ENCODE results near the gene CELF6.
A peak's percentile ranks its signal among the peaks of the same experiment; 100 is the strongest.

CELF6 gene

DNA sequence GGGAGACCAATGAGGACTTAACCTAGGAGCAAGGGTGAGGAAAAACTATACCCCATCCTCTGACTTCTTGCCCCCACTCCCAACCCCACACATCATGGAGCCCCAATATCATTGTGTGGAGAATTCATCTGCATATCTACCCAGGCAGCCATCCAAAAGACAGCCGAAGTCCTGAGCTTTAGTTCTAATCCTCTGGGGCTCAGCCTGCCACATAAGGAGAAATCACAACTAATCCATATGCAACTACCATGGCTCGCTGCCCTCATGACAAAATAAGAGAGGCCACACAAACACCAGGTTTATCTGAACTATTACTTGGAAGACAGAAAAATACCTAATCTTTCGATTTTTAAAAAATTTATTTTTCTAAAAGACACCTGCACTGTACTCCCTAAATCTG is 38.2 kb upstream of the CELF6 start:
- no peaks in the 10 kb centered on the region for H3K27me3 Mint-ChIP-seq (ENCODE audit: low read depth, poor library complexity)
- H3K4me1 Mint-ChIP-seq, result peaks cover 5% of the 10 kb centered on the region
- TF ChIP-seq, protein P1, sequence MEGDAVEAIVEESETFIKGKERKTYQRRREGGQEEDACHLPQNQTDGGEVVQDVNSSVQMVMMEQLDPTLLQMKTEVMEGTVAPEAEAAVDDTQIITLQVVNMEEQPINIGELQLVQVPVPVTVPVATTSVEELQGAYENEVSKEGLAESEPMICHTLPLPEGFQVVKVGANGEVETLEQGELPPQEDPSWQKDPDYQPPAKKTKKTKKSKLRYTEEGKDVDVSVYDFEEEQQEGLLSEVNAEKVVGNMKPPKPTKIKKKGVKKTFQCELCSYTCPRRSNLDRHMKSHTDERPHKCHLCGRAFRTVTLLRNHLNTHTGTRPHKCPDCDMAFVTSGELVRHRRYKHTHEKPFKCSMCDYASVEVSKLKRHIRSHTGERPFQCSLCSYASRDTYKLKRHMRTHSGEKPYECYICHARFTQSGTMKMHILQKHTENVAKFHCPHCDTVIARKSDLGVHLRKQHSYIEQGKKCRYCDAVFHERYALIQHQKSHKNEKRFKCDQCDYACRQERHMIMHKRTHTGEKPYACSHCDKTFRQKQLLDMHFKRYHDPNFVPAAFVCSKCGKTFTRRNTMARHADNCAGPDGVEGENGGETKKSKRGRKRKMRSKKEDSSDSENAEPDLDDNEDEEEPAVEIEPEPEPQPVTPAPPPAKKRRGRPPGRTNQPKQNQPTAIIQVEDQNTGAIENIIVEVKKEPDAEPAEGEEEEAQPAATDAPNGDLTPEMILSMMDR (IDR thresholded peaks at IDR 0.05), result no peak
- no peak overlapping the region for H3K27ac Mint-ChIP-seq
- H3K4me3 Mint-ChIP-seq, result no peak overlapping the region
- peaks cover 6% of the 10 kb centered on the region for H3K36me3 Mint-ChIP-seq (ENCODE audit: low read depth)
- DNase-seq, result no peak
- H3K9me3 Mint-ChIP-seq, result no peaks in the 10 kb centered on the region

DNA sequence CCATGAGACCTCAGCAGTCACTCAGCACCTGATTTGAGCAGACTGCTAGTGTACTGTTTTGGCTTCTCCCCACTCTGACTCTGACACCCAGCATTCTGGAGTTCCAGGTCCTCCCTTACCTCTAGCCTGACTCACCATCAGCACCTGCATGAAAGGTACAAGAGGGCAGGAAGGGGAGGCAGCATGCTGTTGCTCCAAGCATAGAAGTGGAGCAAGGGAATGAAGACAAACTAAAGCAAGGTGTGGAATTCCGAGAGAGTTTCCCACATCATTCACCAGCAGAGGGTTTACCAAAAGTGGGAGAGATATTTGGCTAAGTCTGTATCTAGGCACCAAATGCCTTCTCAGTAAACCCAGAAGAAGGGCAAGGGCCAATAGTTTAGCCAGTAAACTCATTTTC is 34.5 kb upstream of the CELF6 start:
- Mint-ChIP-seq H3K27ac (no peak overlapping the region), H3K27me3 (ENCODE audit: low read depth, poor library complexity) (no peaks in the 10 kb centered on the region), H3K4me3 (no peak overlapping the region), H3K36me3 (ENCODE audit: low read depth) (peaks cover 18% of the 10 kb centered on the region), H3K4me1 (peaks cover 5% of the 10 kb centered on the region), H3K9me3 (no peaks in the 10 kb centered on the region)
- no peak for DNase-seq
- TF ChIP-seq, protein P1 (IDR thresholded peaks at IDR 0.05), result no peak

DNA sequence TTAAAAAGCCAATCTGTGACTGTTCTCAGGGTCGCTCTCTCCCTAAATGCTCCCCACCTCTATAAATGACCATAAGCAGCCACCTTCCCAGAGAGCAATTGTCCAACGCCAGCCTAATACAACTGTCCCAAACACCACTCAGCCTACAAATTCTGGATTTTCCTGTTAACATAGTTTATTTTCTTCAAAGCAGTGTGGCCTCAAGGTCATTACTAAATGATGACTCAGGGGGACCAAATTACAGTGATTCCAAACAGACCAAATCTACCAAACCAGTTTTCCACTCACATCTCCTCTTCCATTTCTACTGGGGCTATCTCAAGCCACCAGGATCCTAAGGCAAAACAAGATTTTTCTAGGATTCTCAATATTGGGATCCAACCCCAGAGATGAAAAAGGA is 33.3 kb upstream of the CELF6 start:
- TF ChIP-seq, protein P1 (IDR thresholded peaks at IDR 0.05), result no peak
- no peak overlapping the region for H3K27ac Mint-ChIP-seq

DNA sequence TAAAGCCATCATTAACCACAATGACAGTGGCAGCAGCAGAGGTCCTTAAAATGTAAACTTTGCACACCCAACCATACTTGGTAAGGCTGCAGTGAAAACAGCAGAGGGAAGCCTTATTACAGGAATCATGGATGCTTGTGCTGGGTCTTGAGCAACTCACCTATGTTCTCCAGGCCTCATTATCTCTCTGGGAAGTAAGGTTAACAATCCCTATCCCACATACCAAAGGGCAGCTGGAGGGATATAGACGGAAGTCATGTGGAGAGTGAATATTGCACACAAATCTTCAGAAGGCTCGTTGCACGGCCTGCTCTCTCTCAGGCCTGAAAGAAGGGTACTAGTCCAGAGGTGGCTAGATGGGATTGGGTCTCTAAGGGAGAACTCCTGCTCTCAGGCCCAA is 25.8 kb upstream of the CELF6 start:
- DNase-seq, result no peak
- H3K27ac Mint-ChIP-seq, result peak overlapping the region; percentile 45
- H3K4me3 Mint-ChIP-seq, result no peak overlapping the region
- no peaks in the 10 kb centered on the region for H3K9me3 Mint-ChIP-seq
- peaks cover 9% of the 10 kb centered on the region for H3K4me1 Mint-ChIP-seq
- TF ChIP-seq, protein P1 (IDR thresholded peaks at IDR 0.05), result no peak
- H3K27me3 Mint-ChIP-seq (ENCODE audit: low read depth, poor library complexity), result no peaks in the 10 kb centered on the region
- H3K36me3 Mint-ChIP-seq (ENCODE audit: low read depth), result peaks cover 28% of the 10 kb centered on the region

More for the DNA sequence above, 33.3 kb upstream of the CELF6 start:
- Mint-ChIP-seq H3K9me3 (no peaks in the 10 kb centered on the region), H3K4me1 (no peaks in the 10 kb centered on the region), H3K4me3 (no peak overlapping the region), H3K36me3 (ENCODE audit: low read depth) (peaks cover 30% of the 10 kb centered on the region), H3K27me3 (ENCODE audit: low read depth, poor library complexity) (no peaks in the 10 kb centered on the region)
- DNase-seq, result no peak

DNA sequence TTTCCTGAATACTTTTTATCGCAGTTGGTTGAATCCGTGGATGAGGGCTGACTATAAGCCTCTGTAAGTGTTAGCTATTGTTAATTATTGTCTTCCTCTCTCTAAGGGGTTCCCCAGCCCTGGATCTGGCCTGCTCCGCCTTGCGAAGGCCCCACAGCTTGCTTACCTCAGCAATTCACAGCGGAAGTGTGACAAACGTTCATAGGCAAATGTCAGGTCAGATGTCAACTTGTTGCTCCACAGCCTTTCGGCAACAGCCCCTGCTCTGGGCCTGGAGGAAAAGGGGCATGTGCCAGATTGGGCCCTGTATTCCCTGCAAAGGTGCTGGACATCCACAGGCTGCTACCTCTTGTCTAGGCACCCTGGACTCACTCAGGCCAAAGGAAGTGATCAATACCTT is 25.3 kb upstream of the CELF6 start:
- peaks cover 9% of the 10 kb centered on the region for H3K4me1 Mint-ChIP-seq
- no peaks in the 10 kb centered on the region for H3K27me3 Mint-ChIP-seq (ENCODE audit: low read depth, poor library complexity)
- H3K36me3 Mint-ChIP-seq (ENCODE audit: low read depth), result peaks cover 28% of the 10 kb centered on the region
- H3K27ac Mint-ChIP-seq, result no peak overlapping the region
- TF ChIP-seq, protein P1 (IDR thresholded peaks at IDR 0.05), result no peak
- DNase-seq, result no peak
- H3K4me3 Mint-ChIP-seq, result no peak overlapping the region
- no peaks in the 10 kb centered on the region for H3K9me3 Mint-ChIP-seq

DNA sequence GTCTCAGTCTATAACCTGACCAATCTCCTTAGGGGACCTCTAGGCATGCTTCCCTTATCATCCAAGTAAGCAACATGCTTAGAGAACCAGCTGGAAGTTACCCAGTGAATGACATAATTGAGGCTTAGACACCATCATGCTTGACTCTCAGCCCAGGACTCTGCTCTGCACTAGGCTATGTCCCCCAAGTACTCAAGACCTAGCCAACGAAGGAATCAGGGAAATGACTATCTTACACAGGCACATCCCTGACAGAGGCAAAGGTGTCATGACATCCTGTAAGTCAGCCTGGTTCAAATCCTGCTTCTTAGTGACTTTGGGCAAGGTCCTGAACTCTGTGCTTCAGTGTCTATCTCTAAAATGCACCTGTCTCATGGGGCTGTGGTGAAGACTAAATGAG is 24.6 kb upstream of the CELF6 start:
- Mint-ChIP-seq H3K4me1 (peaks cover 14% of the 10 kb centered on the region), H3K27me3 (ENCODE audit: low read depth, poor library complexity) (no peaks in the 10 kb centered on the region), H3K9me3 (no peaks in the 10 kb centered on the region), H3K4me3 (no peak overlapping the region), H3K27ac (no peak overlapping the region), H3K36me3 (ENCODE audit: low read depth) (peaks cover 27% of the 10 kb centered on the region)
- TF ChIP-seq, protein P1 (IDR thresholded peaks at IDR 0.05), result no peak
- DNase-seq, result no peak
